Thyroid gland (tissue), 4 donors: ENCODE data around the gene SLC12A3.

Experiments used
- CTCF ChIP-seq, 6 experiments: fragments of 200-600 bp in 3 of 6; fragments of 450-650 bp in 3 of 6; sonication (generic) in 3 of 6; IDR thresholded peaks; one replicate each; pipeline ENCODE4 v1.5.1; 2016 to 2019; ENCODE audit warnings: antibody characterized with exemption in 6 of 6, mild to moderate bottlenecking in 2 of 6, inconsistent platforms in 1 of 6, moderate library complexity in 1 of 6
- POLR2A ChIP-seq, 2 donors: fragments of 450-650 bp; IDR thresholded peaks; one replicate each; pipeline ENCODE4 v1.6.1; 2017; ENCODE audit warnings: antibody characterized with exemption in 2 of 2, mild to moderate bottlenecking in 2 of 2, moderate library complexity in 1 of 2

DNA sequence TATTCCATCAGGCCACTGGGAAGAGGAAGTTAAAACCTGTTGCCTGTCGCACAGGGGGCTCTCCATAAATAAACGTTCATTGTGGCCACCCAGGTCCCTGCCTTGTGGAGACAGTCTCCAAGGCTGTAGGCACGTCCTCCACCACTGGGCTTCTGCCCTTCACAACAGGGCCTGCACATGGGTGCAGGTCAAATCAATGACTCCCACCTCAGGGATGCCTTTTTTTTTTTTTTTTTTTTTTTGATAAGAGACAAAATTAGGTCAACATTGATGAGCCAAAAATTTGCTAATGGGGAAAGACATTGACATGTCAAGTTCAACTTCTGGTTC is 12.6 kb upstream of the SLC12A3 start:
- TF ChIP-seq CTCF (IDR thresholded peaks at IDR 0.05) (no peak), POLR2A (IDR thresholded peaks at IDR 0.05) (no peak)
